Naive thymus-derived CD8-positive, alpha-beta T cell (primary cell): Measurements from ENCODE around the gene MRPS5. TPM values are rescaled to one million over a fixed set of nuclear protein-coding genes. Genes with fewer than 3 reads are reported as not detected.

ENCODE experiments used
- ATAC-seq, 2 donors: fragments of 150-1000 bp; cut with Tn5 transposase in 1 of 2; sonication (Bioruptor Pico), chemical (Tn5 transposase) in 1 of 2; 1 replicate in 1 of 2; 2 replicates in 1 of 2; pipeline ENCODE4 v1.10.0; 2021; ENCODE audit warnings: mild to moderate bottlenecking in 2 of 2, moderate library complexity in 2 of 2
- POLR2A ChIA-PET: fragments of 350-600 bp; sonication (Branson Sonifier 250); formaldehyde crosslinking; loops from one replicate; lab custom pipeline; 2021; ENCODE audit warnings: antibody characterized with exemption; lab: Charles Lee
- DNase-seq, 10 donors: peaks; one replicate each; pipeline versions ENCODE4 v3.0.0 to v3.0.0-alpha.2; 2020 to 2022
- H3K27ac Mint-ChIP-seq, 10 donors: one replicate each; pipeline ENCODE4 v1.8.0; 2020 to 2022; ENCODE audit warnings: mild to moderate bottlenecking in 10 of 10, mixed read lengths in 10 of 10, moderate library complexity in 4 of 10, inconsistent platforms in 1 of 10
- H3K27me3 Mint-ChIP-seq, 5 donors: one replicate each; pipeline ENCODE4 v1.8.0; 2021 to 2022; ENCODE audit warnings: mixed read lengths in 5 of 5
- H3K36me3 Mint-ChIP-seq, 3 donors: one replicate each; pipeline ENCODE4 v1.8.0; 2020 to 2022; ENCODE audit warnings: mixed read lengths in 3 of 3, mild to moderate bottlenecking in 2 of 3, inconsistent platforms in 1 of 3
- H3K4me1 Mint-ChIP-seq, 4 donors: one replicate each; pipeline ENCODE4 v1.8.0; 2021 to 2022; ENCODE audit warnings: mixed read lengths in 4 of 4
- H3K4me3 Mint-ChIP-seq, 10 donors: one replicate each; pipeline ENCODE4 v1.8.0; 2020 to 2022; ENCODE audit warnings: mild to moderate bottlenecking in 10 of 10, mixed read lengths in 10 of 10, moderate library complexity in 6 of 10, inconsistent platforms in 1 of 10
- H3K9me3 Mint-ChIP-seq, 9 donors: one replicate each; pipeline ENCODE4 v1.8.0; 2020 to 2022; ENCODE audit warnings: mixed read lengths in 9 of 9, mild to moderate bottlenecking in 3 of 9, inconsistent platforms in 1 of 9, moderate library complexity in 1 of 9
- polyA plus RNA-seq, 3 donors: library from polyadenylated mRNA; unstranded; fragments of 300-500 nt; fragmentation: Illumina TruSeq; gene quantifications; one replicate each; pipeline ENCODE4 v1.2.3, GENCODE V29; 2021
- total RNA-seq, 8 experiments: library from RNA in 2 of 8; stranded (reverse) in 2 of 8; gene quantifications; one replicate each; pipeline ENCODE4 v1.2.3 and lab custom pipeline; 2021 to 2026

Gene MRPS5
- 10 to 100 TPM; 59.0 to 66.0 TPM for total RNA-seq
- 10 to 100 TPM; 37.2 to 54.6 (median 43.0) TPM for polyA plus RNA-seq
- 4.4 to 19.9 (median 13.9) reads per million in 6 experiments for total RNA-seq (lab: John Stamatoyannopoulos, UW)

DNA sequence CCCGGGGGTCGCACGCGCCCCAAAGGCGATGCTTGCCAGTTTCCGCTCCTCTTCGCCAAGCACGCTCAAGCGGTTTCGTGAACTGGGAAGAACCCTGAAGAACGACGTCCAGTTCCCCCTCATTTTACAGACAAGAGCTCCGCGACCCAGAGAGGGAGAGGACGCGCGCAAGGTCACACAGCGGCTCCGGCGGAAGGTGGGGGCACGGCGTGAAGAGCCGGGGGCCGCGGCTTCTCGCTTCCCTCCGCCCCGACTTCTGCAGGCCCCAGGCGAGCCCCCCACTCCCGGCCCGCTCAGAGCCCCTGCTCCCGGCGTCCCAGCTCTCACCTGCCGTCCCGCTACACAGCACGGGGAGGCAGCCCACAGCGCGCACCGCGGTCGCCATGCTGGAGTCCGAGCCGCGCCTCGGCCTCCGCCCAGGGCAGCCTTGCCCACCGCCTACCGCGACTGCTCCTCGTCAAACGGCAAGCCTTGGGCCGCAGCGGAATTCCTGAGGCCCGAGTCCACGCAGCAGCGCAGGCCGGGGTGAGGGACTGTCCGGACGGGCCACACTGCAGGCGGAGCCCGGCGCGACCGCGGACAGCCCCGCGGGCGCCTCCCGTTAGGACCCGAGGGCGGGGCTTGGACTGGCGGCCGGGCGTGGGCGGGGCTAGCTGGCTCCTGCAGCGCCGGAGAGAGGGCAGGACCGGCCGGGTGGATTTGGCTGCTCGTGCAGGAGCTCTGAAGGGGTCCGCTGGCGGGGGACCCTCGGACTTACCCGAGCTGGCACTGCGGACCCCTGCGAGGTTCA, at the start of gene MRPS5:
Gene MRPS5 (minus strand): TSS at position 402 of the 790 bp plus-strand sequence. CDS start 17 bp downstream, at position 385.
- POLR2A ChIA-PET = interaction anchor here (0.9 to 10.5 kb wide), 16 partner anchors 11 to 98 kb away, joined by 3 to 106 read pairs (median 6); partner anchors contain the start of genes MAL, ZNF2 and ZNF514
- H3K9me3 Mint-ChIP-seq = peaks cover 0 to 1% (median 0%) of the 10 kb centered on the region in 9 donors
- peak; percentile 91 for ATAC-seq
- peak within 1 kb of the TSS; percentile 89 to 98 (median 96) for H3K4me3 Mint-ChIP-seq
- peaks cover 0 to 22% (median 0%) of the 10 kb centered on the region in 3 donors for H3K36me3 Mint-ChIP-seq
- peak within 1 kb of the TSS; percentile 92 to 97 (median 95) for H3K27ac Mint-ChIP-seq
- peaks cover 0 to 2% (median 0%) of the 10 kb centered on the region in 5 donors for H3K27me3 Mint-ChIP-seq
- DNase-seq = peak; percentile 65 to 87 (median 79)
- H3K4me1 Mint-ChIP-seq = peaks cover 16 to 53% (median 48%) of the 10 kb centered on the region in 4 donors

DNA sequence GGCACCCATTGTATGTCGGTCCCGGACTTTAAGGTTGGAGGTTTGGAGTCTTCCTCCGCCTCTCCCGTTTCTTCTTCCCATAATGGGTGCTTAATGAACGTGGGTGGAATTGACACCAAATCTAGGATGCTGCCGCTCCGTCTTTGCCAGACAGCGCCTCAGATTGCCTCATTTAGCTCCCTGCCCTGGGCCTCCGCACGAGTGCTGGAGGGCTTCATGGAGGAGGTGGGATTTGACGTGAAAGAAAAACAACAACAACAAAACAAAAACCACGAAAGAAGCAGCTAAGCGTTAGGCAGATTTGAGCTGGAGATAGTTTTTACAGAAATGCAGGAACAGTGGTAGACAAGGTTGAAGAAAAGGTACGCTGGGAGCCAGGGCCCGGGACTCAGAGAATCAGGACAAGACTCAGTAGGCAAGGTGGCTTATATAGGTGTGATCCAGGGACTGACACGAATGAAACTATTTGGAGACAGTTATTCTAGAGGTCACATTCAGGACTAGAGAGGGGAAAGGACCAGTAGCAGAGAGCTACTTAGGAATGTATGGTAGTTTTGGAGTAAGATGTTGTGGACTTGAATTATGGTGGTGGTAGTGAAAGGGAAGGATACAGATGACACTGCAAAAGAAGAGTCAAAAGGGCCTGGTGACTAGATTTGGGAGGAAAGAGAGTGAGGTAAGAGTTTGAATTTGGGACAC, 44.6 kb upstream of the MRPS5 start:
- Mint-ChIP-seq H3K4me3 (peak overlapping the region; percentile 97 to 100 (median 100)), H3K4me1 (peaks cover 13 to 52% (median 39%) of the 10 kb centered on the region in 4 donors), H3K27me3 (no peaks in the 10 kb centered on the region), H3K9me3 (peaks cover 0 to 17% (median 2%) of the 10 kb centered on the region in 9 donors), H3K36me3 (peaks cover 0 to 16% (median 0%) of the 10 kb centered on the region in 3 donors), H3K27ac (peak overlapping the region; percentile 97 to 99 (median 98))
- POLR2A ChIA-PET = interaction anchor here (1.1 to 3.0 kb wide), 3 partner anchors 41 to 143 kb away, joined by 3 to 26 read pairs (median 4); partner anchors contain the start of genes MRPS5 and ZNF892
- no peak for DNase-seq
- peak; percentile 15 for ATAC-seq

DNA sequence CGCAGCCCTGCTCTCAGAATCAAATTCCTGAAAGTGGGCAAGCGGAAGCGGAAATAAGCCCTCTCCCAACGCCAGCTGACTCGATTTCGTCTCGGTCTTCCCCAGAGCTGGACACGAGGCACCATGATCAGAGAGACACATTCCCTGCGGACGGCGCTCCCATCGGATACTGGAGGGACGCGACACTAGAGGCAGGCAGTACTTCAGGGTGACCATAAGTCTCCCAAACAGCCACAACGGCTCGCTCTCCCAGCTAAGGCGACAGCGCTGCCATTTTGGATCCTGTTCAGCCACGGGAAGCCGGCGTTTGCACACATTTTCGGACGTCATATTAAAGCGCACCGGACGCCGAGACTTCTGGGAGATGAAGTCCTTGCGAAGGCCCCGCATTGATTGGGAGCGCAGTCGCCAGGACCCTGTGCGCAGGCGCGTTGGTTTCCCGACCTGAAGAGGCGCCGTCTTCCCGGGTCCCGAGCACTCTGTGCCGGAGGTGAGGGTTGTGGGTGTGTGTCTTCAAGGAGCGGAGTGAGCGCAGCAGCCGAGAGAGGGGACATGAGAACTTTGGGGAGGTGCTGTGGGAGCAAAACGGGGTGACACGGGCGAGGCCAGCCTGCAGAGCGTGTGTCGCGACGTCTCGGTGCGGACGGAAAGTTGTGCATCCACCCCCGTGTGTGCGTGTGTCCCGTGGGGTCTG, 43.9 kb upstream of the MRPS5 start, which contains the start of gene ZNF2:
Gene ZNF2 (plus strand): TSS at position 439 of the 694 bp plus-strand sequence. CDS start 10,418 bp downstream, outside the sequence.
- DNase-seq = peak; percentile 95 to 99 (median 96)
- POLR2A ChIA-PET = interaction anchor here (1.0 to 3.0 kb wide), 6 partner anchors 42 to 143 kb away, joined by 3 to 26 read pairs (median 4); partner anchors contain the start of genes MRPS5 and ZNF892
- H3K4me1 Mint-ChIP-seq = peaks cover 13 to 52% (median 39%) of the 10 kb centered on the region in 4 donors
- H3K4me3 Mint-ChIP-seq = peak within 1 kb of the TSS; percentile 97 to 100 (median 100)
- H3K36me3 Mint-ChIP-seq = peaks cover 0 to 13% (median 0%) of the 10 kb centered on the region in 3 donors
- ATAC-seq = peak; percentile 93 to 95
- H3K27me3 Mint-ChIP-seq = no peaks in the 10 kb centered on the region
- H3K9me3 Mint-ChIP-seq = peaks cover 0 to 11% (median 0%) of the 10 kb centered on the region in 9 donors
- peak within 1 kb of the TSS; percentile 97 to 99 (median 98) for H3K27ac Mint-ChIP-seq

DNA sequence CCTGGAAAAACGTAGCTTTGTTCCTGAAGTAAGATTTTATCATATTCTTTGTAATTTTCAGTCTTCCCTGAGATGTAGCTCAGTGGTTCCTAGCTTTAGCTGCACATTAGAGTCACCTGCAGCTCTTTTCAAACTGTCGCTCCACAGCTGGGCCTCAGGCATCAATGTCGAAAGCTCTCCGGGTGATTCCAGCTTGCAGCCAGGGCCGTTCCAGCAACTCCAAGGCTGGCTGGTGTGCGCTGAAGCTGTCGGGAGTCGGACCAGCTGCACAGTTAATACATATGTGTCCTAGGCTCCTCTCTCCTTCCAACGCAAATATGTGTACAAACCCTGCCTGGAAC, 43.4 kb upstream of the MRPS5 start:
- Mint-ChIP-seq H3K9me3 (peaks cover 0 to 6% (median 0%) of the 10 kb centered on the region in 9 donors), H3K27ac (peak overlapping the region; percentile 97 to 99 (median 98)), H3K27me3 (no peaks in the 10 kb centered on the region), H3K4me1 (peaks cover 13 to 56% (median 41%) of the 10 kb centered on the region in 4 donors), H3K4me3 (peak overlapping the region; percentile 97 to 100 (median 100)), H3K36me3 (peaks cover 0 to 9% (median 0%) of the 10 kb centered on the region in 3 donors)
- ATAC-seq (peak; percentile 11 to 15), DNase-seq (peak in 1 of 10 donors; percentile 10)
- POLR2A ChIA-PET = interaction anchor here (1.0 to 3.0 kb wide), 7 partner anchors 42 to 142 kb away, joined by 3 to 26 read pairs (median 4); partner anchors contain the start of genes MRPS5 and ZNF892

DNA sequence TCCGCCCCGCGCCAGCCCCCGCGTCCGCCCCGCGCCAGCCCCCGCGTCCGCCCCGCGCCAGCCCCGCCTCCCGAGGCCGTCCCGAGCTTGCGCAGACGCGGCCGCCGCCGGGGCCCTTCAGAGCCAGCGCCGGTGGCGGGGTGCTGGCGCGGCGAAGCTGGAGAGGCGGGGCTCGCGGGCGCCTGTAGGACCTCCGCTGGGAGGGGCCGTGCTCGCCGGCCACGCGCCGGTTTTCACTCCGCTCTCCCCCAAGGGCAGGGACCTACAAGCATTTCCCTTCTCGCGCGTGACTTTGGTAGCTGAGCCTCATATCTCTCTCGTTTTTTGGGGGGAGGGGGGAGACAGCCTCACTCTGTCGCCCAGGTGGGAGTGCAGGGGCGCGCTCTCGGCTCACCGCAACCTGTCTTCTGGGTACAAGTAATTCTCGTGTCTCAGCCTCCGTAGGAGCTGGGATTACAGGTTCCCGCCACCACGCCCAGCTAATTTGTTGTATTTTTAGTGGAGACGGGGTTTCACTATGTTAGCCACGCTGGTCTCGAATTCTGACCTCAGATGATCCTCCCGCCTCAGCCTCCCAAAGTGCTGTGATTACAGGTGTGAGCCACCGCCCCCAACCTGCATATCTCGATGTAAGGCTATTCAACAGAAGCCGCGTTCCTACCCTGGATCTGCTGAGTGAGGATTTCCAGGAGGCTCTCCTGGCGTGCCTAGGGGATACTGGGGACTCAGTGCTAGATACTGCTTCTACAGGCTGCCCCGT, 38.3 kb upstream of the MRPS5 start, which contains the start of gene ZNF514:
Gene ZNF514 (minus strand): TSS at position 159 of the 760 bp plus-strand sequence. CDS start 6,595 bp downstream, outside the sequence.
- DNase-seq = peak; percentile 69 to 81 (median 76)
- Mint-ChIP-seq H3K27me3 (no peaks in the 10 kb centered on the region), H3K27ac (peak within 1 kb of the TSS; percentile 84 to 94 (median 92))

DNA sequence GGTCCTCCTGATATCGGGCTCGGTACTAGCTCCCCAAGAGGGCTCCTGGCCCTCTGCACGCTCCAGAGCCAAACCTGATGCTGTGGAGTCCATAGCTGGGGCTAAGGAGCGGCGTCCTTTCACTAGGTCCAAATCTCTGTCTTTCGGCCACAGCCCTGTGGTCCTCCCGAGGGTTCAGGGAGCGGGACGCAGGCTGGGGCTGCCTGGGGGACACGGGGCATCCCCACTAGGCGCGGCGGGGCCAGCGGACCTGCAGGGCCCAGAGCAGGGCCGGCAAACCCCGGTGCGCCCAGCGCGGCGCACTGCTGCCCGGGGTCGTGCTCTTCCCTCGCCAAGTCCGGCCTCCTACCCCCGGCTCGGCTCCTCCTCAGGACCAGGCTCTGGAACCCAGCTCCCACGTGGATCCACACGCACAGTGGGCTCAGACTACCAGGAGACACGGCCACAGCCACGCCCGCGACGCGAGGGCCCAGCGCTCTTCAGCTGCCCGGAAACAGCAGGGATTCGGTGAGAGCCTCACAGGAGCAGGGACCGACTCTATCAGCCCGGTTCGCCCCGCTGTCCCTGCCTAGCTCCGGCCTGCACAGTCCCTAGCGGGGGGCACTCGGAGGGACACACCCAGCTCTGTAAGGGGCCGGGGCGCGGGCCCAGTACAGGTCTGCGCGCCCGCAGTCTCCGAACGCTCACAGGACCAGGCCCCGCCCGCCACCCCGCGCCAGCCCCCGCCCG, 37.4 kb upstream of the MRPS5 start:
- ATAC-seq (peak; percentile 62 to 71), DNase-seq (peak in 4 of 10 donors; percentile 7 to 44 (median 40))
- Mint-ChIP-seq H3K9me3 (peaks cover 0 to 30% (median 14%) of the 10 kb centered on the region in 9 donors), H3K4me1 (peaks cover 3 to 25% (median 21%) of the 10 kb centered on the region in 4 donors), H3K36me3 (peaks cover 25 to 39% (median 28%) of the 10 kb centered on the region in 3 donors), H3K27me3 (no peaks in the 10 kb centered on the region), H3K4me3 (peak overlapping the region; percentile 78 to 89 (median 82)), H3K27ac (peak overlapping the region in 8 of 10 donors; percentile 59 to 90 (median 72))
- POLR2A ChIA-PET = interaction anchor here (0.6 to 3.3 kb wide), 9 partner anchors 33 to 137 kb away, joined by 3 to 42 read pairs (median 6); partner anchors contain the start of genes MAL and MRPS5

More for the DNA sequence above, 38.3 kb upstream of the MRPS5 start, which contains the start of gene ZNF514:
- ATAC-seq = peak; percentile 84 to 88
- Mint-ChIP-seq H3K9me3 (peaks cover 0 to 21% (median 9%) of the 10 kb centered on the region in 9 donors), H3K4me1 (peaks cover 3 to 32% (median 29%) of the 10 kb centered on the region in 4 donors), H3K36me3 (peaks cover 17 to 31% (median 20%) of the 10 kb centered on the region in 3 donors), H3K4me3 (peak within 1 kb of the TSS; percentile 86 to 95 (median 90))
- POLR2A ChIA-PET = interaction anchor here (0.8 to 3.3 kb wide), 8 partner anchors 37 to 137 kb away, joined by 3 to 42 read pairs (median 10); partner anchors contain the start of genes MAL and MRPS5

DNA sequence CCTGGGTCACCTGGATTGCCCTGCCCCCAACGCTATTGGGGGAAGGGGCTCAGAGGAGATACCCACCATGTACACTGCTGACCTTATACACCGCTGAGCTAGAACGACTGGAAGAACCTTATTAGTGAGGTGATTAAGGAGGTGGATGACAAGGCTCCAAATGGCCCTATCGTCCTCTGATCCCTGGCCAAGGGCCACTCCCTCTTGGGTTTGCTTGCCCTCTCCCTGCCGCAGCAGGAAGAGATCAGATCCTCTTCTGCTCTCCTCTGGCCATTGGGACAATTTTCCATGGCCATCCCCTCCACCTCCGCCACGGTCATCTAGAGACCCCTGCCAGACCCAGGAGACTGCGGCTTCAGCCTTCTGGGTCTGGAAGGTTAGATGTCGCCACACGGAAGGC, 36.8 kb upstream of the MRPS5 start:
- Mint-ChIP-seq H3K4me1 (peaks cover 3 to 23% (median 18%) of the 10 kb centered on the region in 4 donors), H3K36me3 (peaks cover 28 to 45% (median 34%) of the 10 kb centered on the region in 3 donors), H3K4me3 (peak overlapping the region; percentile 69 to 89 (median 80)), H3K9me3 (peaks cover 0 to 36% (median 17%) of the 10 kb centered on the region in 9 donors), H3K27ac (peak overlapping the region in 9 of 10 donors; percentile 44 to 87 (median 80)), H3K27me3 (no peaks in the 10 kb centered on the region)
- POLR2A ChIA-PET = interaction anchor here (1.3 to 3.3 kb wide), 5 partner anchors 36 to 136 kb away, joined by 4 to 42 read pairs (median 15); partner anchors contain the start of genes MAL and MRPS5
- ATAC-seq = no peak
- no peak for DNase-seq

DNA sequence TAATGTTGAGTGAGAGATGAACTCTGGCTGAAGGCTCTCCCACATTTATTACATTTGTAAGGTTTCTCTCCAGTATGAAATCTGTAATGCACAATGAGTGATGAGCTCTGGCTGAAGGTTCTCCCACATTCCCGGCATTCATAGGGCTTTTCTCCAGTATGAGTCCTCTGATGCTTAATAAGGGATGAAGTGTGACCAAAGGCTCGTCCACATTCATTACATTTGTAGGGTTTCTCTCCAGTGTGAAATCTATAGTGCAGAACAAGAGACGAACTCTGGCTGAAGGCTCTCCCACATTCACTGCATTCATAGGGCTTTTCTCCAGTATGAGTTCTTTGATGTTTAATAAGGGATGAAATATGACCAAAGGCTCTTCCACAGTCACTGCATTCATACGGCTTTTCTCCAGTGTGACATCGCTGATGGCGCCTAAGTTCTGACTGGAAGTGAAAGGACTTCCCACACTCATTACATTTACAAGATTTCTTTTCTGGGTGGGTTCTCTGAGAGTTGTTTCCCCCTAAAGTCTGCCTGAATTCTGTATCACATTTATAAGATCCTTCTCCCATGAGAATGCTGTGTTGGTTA, 27.9 kb upstream of the MRPS5 start:
- Mint-ChIP-seq H3K27me3 (no peaks in the 10 kb centered on the region), H3K36me3 (peaks cover 69 to 94% (median 78%) of the 10 kb centered on the region in 3 donors), H3K27ac (no peak overlapping the region), H3K4me3 (no peak overlapping the region), H3K9me3 (peaks cover 22 to 99% (median 64%) of the 10 kb centered on the region in 9 donors), H3K4me1 (peaks cover 0 to 3% (median 1%) of the 10 kb centered on the region in 4 donors)
- POLR2A ChIA-PET = no interaction called here
- ATAC-seq = no peak
- no peak for DNase-seq

DNA sequence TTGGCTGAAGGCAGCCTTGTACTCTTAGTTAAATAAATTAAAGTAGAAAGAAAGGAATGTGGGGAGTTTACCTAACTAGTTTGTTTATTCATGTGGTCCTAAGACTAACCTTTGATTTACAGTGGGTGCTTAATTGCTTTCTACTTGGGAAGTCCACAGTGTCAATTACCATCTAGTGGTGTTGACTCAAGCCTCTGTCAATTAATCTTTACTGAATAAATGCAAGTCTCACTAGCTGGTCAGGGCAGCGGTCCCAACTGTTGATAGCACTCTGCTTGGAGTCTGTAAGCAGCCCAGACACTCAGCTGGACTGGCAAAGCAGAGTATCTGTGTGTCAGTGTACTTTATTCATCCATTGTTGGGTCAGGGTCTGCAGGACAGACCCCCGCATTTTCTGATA, 22.2 kb upstream of the MRPS5 start:
- Mint-ChIP-seq H3K36me3 (peaks cover 21 to 80% (median 62%) of the 10 kb centered on the region in 3 donors), H3K9me3 (peaks cover 25 to 96% (median 55%) of the 10 kb centered on the region in 9 donors)

More for the DNA sequence above, 22.2 kb upstream of the MRPS5 start:
- H3K27me3 Mint-ChIP-seq = no peaks in the 10 kb centered on the region
- peaks cover 0 to 3% (median 1%) of the 10 kb centered on the region in 4 donors for H3K4me1 Mint-ChIP-seq
- DNase-seq = no peak
- POLR2A ChIA-PET = no interaction called here
- H3K4me3 Mint-ChIP-seq = no peak overlapping the region
- ATAC-seq = no peak
- H3K27ac Mint-ChIP-seq = no peak overlapping the region
